GM18868 (cell line): ENCODE results near the gene SLC46A2.

ENCODE experiments used
- ATAC-seq: cut with Tn5 transposase; IDR thresholded peaks from one replicate; pipeline ENCODE4 v1.9.1; 2021; ENCODE audit warnings: mild to moderate bottlenecking, moderate library complexity; ENCODE audit not compliant: unreplicated experiment

SLC46A2 gene

GRCh38 chr9:112886351-112886750 lies 4.3 kb downstream of the SLC46A2 start:
- ATAC-seq = no peak

- no peak for ATAC-seq
Observed at GRCh38 chr9:112885324-112885723, 5.4 kb downstream of the SLC46A2 start.

GRCh38 chr9:112884721-112885120 lies 6.0 kb downstream of the SLC46A2 start:
- ATAC-seq = no peak

GRCh38 chr9:112884101-112884500 lies 6.6 kb downstream of the SLC46A2 start:
- ATAC-seq = no peak

GRCh38 chr9:112881331-112881730 lies 9.3 kb downstream of the SLC46A2 start:
- ATAC-seq = no peak

- ATAC-seq = no peak
Observed at GRCh38 chr9:112880650-112881049, 10.0 kb downstream of the SLC46A2 start.

GRCh38 chr9:112878752-112879151 lies 11.9 kb downstream of the SLC46A2 start:
- no peak for ATAC-seq

GRCh38 chr9:112873773-112874405 lies 16.8 kb downstream of the SLC46A2 start:
- no peak for ATAC-seq

GRCh38 chr9:112872019-112872418 lies 18.7 kb downstream of the SLC46A2 start:
- no peak for ATAC-seq

GRCh38 chr9:112870556-112870955 lies 20.1 kb downstream of the SLC46A2 start:
- ATAC-seq = no peak

GRCh38 chr9:112869917-112870316 lies 20.8 kb downstream of the SLC46A2 start:
- no peak for ATAC-seq

- peak; percentile 67 for ATAC-seq
Observed at GRCh38 chr9:112869041-112869529, 21.6 kb downstream of the SLC46A2 start.

GRCh38 chr9:112868461-112868860 lies 22.2 kb downstream of the SLC46A2 start:
- no peak for ATAC-seq

- no peak for ATAC-seq
Observed at GRCh38 chr9:112867275-112867991, 23.2 kb downstream of the SLC46A2 start.

GRCh38 chr9:112866662-112867274 lies 23.9 kb downstream of the SLC46A2 start:
- no peak for ATAC-seq

- ATAC-seq = no peak
Observed at GRCh38 chr9:112864982-112865381, 25.7 kb downstream of the SLC46A2 start.

GRCh38 chr9:112864403-112864802 lies 26.3 kb downstream of the SLC46A2 start:
- ATAC-seq = no peak

- ATAC-seq = peak; percentile 51
Observed at GRCh38 chr9:112863746-112864145, 26.9 kb downstream of the SLC46A2 start.

- ATAC-seq = peak; percentile 28
Observed at GRCh38 chr9:112863214-112863613, 27.5 kb downstream of the SLC46A2 start.

GRCh38 chr9:112861638-112862555 lies 28.8 kb downstream of the SLC46A2 start:
- no peak for ATAC-seq

- no peak for ATAC-seq
Observed at GRCh38 chr9:112861155-112861554, 29.5 kb downstream of the SLC46A2 start.
